ENCODE data around the gene SMLR1. TPM values are rescaled to one million over a fixed set of nuclear protein-coding genes. Genes with fewer than 3 reads are reported as not detected.

The SMLR1 gene
- total RNA-seq, 2 experiments from 2014 or later, result not detected

DNA sequence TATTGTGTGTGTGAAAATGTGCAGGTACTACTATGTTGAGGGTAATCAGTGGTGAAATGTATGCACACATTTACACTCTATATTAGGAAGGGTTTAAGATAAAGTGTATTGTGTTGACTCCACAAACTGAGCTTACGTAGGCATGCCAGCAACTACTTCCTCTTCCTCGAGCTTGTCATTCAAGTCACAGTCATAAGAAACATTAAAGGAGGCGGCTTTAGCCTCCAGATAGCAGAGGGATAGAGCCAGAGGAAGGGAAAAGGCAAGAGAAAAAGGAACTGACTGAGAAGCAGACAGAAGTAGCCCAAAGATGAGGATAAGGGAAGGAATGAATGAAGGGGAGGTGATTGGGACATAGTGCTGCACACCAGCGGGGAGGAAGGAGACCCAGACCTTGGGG lies 55.2 kb downstream of the SMLR1 start:
- DNase-seq (no peak), ATAC-seq (no peak)
- Mint-ChIP-seq H3K27me3 (ENCODE audit: low read depth) (no peaks in the 10 kb centered on the region), H3K9me3 (ENCODE audit: insufficient read depth) (no peaks in the 10 kb centered on the region), H3K4me3 (no peak overlapping the region), H3K27ac (no peak overlapping the region), H3K4me1 (ENCODE audit: low read depth) (no peaks in the 10 kb centered on the region), H3K36me3 (ENCODE audit: low read depth) (no peaks in the 10 kb centered on the region)
- POLR2A ChIA-PET, result no interaction called here
- CTCF ChIA-PET, result interaction anchor here (0.8 to 6.8 kb wide), 3 partner anchors 9 to 235 kb away, joined by 3 to 97 read pairs (median 4); no protein-coding TSS in a partner anchor

DNA sequence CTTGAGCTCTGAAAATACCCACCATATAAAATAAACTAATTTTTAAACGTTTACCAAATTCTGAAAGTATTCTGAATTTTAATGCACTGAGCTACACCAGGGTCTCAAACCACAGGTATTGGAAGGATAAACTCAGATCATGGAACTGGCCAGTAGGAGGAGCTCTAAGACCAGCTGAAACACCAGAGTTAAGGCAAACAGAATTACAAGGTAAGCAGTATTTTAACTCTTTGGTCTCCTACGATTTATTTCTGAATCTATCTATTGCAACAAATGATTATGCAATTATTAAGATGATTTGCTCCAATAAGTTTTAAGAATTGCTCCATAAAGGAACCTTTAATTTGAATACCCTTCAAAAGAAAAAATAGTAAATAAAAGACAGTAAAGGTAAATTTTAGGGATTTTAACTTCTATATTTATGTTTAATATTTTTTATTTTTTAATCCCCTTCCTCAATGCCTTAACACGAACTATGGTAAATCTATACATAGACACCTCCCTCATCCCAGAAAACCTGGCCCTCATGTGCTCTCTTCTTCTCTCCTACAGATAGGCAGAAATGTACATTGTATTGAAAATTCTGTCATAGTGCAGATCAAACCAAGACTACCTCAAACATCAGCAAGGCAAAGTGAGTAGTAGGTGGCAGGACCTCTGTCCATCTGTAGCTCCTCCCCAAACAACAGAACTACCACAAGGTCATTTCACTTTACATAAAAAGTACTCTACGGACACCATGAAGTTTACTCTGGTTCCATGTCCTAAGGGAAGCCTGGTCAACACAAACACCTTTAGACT lies 58.4 kb downstream of the SMLR1 start:
- ChIA-PET POLR2A (no interaction called here), CTCF (interaction anchor here (0.7 to 6.8 kb wide), 32 partner anchors 8 to 1027 kb away, joined by 3 to 97 read pairs (median 4); partner anchors contain the start of gene MED23)
- DNase-seq (peak; percentile 85), ATAC-seq (peak; percentile 87)
- Mint-ChIP-seq H3K4me3 (no peak overlapping the region), H3K36me3 (ENCODE audit: low read depth) (peaks cover 2% of the 10 kb centered on the region), H3K4me1 (ENCODE audit: low read depth) (no peaks in the 10 kb centered on the region), H3K27me3 (ENCODE audit: low read depth) (no peaks in the 10 kb centered on the region), H3K27ac (no peak overlapping the region), H3K9me3 (ENCODE audit: insufficient read depth) (no peaks in the 10 kb centered on the region)

Other genes starting within 250 kb of the SMLR1 start
- gene EPB41L2, start 235.8 kb downstream of the SMLR1 start, total RNA-seq, result 10 to 100 TPM; 18.0 to 23.6 TPM

Measured in activated CD8-positive, alpha-beta T cell treated with anti-CD3 and anti-CD28 coated beads, Interleukin-2, amount 10 ng/mL, durations not matched to agents 7 days and 5 days (primary cell).